Measurements from ENCODE around the gene FNDC3A.

- TF ChIP-seq, protein P1, sequence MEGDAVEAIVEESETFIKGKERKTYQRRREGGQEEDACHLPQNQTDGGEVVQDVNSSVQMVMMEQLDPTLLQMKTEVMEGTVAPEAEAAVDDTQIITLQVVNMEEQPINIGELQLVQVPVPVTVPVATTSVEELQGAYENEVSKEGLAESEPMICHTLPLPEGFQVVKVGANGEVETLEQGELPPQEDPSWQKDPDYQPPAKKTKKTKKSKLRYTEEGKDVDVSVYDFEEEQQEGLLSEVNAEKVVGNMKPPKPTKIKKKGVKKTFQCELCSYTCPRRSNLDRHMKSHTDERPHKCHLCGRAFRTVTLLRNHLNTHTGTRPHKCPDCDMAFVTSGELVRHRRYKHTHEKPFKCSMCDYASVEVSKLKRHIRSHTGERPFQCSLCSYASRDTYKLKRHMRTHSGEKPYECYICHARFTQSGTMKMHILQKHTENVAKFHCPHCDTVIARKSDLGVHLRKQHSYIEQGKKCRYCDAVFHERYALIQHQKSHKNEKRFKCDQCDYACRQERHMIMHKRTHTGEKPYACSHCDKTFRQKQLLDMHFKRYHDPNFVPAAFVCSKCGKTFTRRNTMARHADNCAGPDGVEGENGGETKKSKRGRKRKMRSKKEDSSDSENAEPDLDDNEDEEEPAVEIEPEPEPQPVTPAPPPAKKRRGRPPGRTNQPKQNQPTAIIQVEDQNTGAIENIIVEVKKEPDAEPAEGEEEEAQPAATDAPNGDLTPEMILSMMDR (IDR thresholded peaks at IDR 0.05; ENCODE audit: insufficient read depth, low read length) = no peak
- TF ChIP-seq REST (IDR thresholded peaks at IDR 0.05; ENCODE audit: insufficient replicate concordance, low read depth) = no peak
- no peak for TF ChIP-seq POLR2AphosphoS5 (IDR thresholded peaks at IDR 0.05; ENCODE audit: low read depth)
- TF ChIP-seq GABPA (IDR thresholded peaks at IDR 0.05; ENCODE audit: low read depth) = no peak
- TF ChIP-seq SPI1 (IDR thresholded peaks at IDR 0.05; ENCODE audit: borderline replicate concordance, low read depth) = peak; percentile 32; the same call in 1 of the 2 replicates
Measured at GRCh38 chr13:49108196-49108595, 132.5 kb downstream of the FNDC3A start.

Measured in HL-60 (cell line).